Measurements from ENCODE around the gene VAV3. TPM values are rescaled to one million over a fixed set of nuclear protein-coding genes. Genes with fewer than 3 reads are reported as not detected.

VAV3 gene
- total and polyA plus RNA-seq, 9 of the 15 experiments (the other 6 are each of a cell fraction or from before 2014, with no cell fraction given), result not detected

DNA sequence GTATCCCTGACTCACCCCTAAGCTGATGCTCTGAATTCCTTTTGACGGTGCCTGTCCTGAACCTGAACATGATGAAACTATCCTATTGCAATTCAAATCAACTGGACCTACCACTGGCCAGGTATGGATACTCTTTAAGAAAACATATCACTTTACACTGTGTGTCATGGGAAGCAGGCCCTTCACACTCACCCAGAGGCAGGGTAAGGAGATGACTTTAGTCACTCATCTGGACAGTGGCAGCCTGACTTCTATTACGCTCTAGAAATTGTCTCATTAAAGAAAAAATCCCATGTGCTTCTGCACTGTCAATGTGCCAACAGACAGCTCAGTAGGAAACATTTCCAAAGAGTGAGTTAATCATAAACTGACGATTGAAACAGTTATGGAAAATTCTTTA is 94.3 kb downstream of the VAV3 start:
- H2AFZ ChIP-seq (ENCODE audit: low read depth, low read length), result no peak overlapping the region
- intact Hi-C loops (cut with micrococcal nuclease), result loop anchor here (10.0 kb wide), 1 partner anchor 64 kb away; no protein-coding TSS in a partner anchor
- H3K36me3 ChIP-seq (ENCODE audit: control insufficient read depth, insufficient read depth, low read length), result no peaks in the 10 kb centered on the region
- FAIRE-seq (no peak), DNase-seq (ENCODE audit: extremely low read depth in 1 of 4, low spot score in 3 of 4) (no peak), ATAC-seq (no peak)
- WGBS (ENCODE audit: insufficient coverage, low coverage, missing lambda C conversion rate), result 0% methylated on average over 3 of the region's 3 CpGs
- no TSS peak for BruUV-seq (replicated peaks)
- no peaks in the 10 kb centered on the region for H3K79me2 ChIP-seq (ENCODE audit: control insufficient read depth, insufficient read depth, low read length)
- H3K4me2 ChIP-seq (ENCODE audit: insufficient read depth, low read length), result no peak overlapping the region
- in situ Hi-C loops (cut with MboI), result no loop called here
- no peaks in the 10 kb centered on the region for H3K9me1 ChIP-seq (ENCODE audit: control insufficient read depth, insufficient read depth, low read length)
- H3K4me1 ChIP-seq (replicated peaks in 1 of 2; ENCODE audit: control insufficient read depth in 2 of 2, insufficient read depth in 2 of 2, low read length in 2 of 2), result no peaks in the 10 kb centered on the region
- ChIA-PET CTCF (ENCODE audit: low intra/inter-chr PET ratio) (no interaction called here), POLR2A (interaction anchor here (0.6 kb wide), 1 partner anchor 43 kb away, joined by 3 read pairs; no protein-coding TSS in a partner anchor)
- no peaks in the 10 kb centered on the region for H4K20me1 ChIP-seq (replicated peaks; ENCODE audit: control insufficient read depth, insufficient read depth, low read length)
- H3K27ac ChIP-seq (ENCODE audit: extremely low read depth, low read depth, low read length), result no peak overlapping the region
- H3K27me3 ChIP-seq (ENCODE audit: control insufficient read depth in 2 of 2, insufficient read depth in 2 of 2, low read length in 2 of 2), result no peaks in the 10 kb centered on the region
- no peaks in the 10 kb centered on the region for H3K9me3 ChIP-seq (replicated peaks; ENCODE audit: control insufficient read depth, insufficient read depth, low read depth, low read length)
- H3K9ac ChIP-seq (ENCODE audit: insufficient read depth in 1 of 2, low read depth in 2 of 2, low read length in 2 of 2), result no peak overlapping the region
- H3K4me3 ChIP-seq, result no peak overlapping the region
- no peak for TF ChIP-seq SNRNP70 (optimal IDR thresholded peaks at IDR 0.05; ENCODE audit: low read depth, low read length)
- TF ChIP-seq SIN3B (IDR thresholded peaks at IDR 0.05; ENCODE audit: low read depth), result no peak
- TF ChIP-seq ZNF695 (CRISPR knock-in tag; IDR thresholded peaks at IDR 0.05), result no peak
- TF ChIP-seq HDGF (IDR thresholded peaks at IDR 0.05), result no peak
- TF ChIP-seq, protein P1, sequence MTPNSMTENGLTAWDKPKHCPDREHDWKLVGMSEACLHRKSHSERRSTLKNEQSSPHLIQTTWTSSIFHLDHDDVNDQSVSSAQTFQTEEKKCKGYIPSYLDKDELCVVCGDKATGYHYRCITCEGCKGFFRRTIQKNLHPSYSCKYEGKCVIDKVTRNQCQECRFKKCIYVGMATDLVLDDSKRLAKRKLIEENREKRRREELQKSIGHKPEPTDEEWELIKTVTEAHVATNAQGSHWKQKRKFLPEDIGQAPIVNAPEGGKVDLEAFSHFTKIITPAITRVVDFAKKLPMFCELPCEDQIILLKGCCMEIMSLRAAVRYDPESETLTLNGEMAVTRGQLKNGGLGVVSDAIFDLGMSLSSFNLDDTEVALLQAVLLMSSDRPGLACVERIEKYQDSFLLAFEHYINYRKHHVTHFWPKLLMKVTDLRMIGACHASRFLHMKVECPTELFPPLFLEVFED (CRISPR knock-in tag; conservative IDR thresholded peaks at IDR 0.05), result no peak
- TF ChIP-seq TOE1 (IDR thresholded peaks at IDR 0.05; ENCODE audit: borderline replicate concordance), result no peak
- no peak for TF ChIP-seq TOE1 (CRISPR knock-in tag; IDR thresholded peaks at IDR 0.05; ENCODE audit: borderline replicate concordance, low read depth)
- TF ChIP-seq DPF2 (IDR thresholded peaks at IDR 0.05), result no peak
- no peak for TF ChIP-seq SMAD2 (IDR thresholded peaks at IDR 0.05; ENCODE audit: low read depth, low read length)
- TF ChIP-seq, protein P2, sequence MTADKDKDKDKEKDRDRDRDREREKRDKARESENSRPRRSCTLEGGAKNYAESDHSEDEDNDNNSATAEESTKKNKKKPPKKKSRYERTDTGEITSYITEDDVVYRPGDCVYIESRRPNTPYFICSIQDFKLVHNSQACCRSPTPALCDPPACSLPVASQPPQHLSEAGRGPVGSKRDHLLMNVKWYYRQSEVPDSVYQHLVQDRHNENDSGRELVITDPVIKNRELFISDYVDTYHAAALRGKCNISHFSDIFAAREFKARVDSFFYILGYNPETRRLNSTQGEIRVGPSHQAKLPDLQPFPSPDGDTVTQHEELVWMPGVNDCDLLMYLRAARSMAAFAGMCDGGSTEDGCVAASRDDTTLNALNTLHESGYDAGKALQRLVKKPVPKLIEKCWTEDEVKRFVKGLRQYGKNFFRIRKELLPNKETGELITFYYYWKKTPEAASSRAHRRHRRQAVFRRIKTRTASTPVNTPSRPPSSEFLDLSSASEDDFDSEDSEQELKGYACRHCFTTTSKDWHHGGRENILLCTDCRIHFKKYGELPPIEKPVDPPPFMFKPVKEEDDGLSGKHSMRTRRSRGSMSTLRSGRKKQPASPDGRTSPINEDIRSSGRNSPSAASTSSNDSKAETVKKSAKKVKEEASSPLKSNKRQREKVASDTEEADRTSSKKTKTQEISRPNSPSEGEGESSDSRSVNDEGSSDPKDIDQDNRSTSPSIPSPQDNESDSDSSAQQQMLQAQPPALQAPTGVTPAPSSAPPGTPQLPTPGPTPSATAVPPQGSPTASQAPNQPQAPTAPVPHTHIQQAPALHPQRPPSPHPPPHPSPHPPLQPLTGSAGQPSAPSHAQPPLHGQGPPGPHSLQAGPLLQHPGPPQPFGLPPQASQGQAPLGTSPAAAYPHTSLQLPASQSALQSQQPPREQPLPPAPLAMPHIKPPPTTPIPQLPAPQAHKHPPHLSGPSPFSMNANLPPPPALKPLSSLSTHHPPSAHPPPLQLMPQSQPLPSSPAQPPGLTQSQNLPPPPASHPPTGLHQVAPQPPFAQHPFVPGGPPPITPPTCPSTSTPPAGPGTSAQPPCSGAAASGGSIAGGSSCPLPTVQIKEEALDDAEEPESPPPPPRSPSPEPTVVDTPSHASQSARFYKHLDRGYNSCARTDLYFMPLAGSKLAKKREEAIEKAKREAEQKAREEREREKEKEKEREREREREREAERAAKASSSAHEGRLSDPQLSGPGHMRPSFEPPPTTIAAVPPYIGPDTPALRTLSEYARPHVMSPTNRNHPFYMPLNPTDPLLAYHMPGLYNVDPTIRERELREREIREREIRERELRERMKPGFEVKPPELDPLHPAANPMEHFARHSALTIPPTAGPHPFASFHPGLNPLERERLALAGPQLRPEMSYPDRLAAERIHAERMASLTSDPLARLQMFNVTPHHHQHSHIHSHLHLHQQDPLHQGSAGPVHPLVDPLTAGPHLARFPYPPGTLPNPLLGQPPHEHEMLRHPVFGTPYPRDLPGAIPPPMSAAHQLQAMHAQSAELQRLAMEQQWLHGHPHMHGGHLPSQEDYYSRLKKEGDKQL (CRISPR knock-in tag; IDR thresholded peaks at IDR 0.05; ENCODE audit: borderline replicate concordance), result no peak
- TF ChIP-seq PURB (CRISPR knock-in tag; IDR thresholded peaks at IDR 0.05; ENCODE audit: low read depth), result no peak
- TF ChIP-seq, protein P3, sequence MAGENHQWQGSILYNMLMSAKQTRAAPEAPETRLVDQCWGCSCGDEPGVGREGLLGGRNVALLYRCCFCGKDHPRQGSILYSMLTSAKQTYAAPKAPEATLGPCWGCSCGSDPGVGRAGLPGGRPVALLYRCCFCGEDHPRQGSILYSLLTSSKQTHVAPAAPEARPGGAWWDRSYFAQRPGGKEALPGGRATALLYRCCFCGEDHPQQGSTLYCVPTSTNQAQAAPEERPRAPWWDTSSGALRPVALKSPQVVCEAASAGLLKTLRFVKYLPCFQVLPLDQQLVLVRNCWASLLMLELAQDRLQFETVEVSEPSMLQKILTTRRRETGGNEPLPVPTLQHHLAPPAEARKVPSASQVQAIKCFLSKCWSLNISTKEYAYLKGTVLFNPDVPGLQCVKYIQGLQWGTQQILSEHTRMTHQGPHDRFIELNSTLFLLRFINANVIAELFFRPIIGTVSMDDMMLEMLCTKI (IDR thresholded peaks at IDR 0.05; ENCODE audit: partially characterized antibody), result no peak
- TF ChIP-seq, protein P4, sequence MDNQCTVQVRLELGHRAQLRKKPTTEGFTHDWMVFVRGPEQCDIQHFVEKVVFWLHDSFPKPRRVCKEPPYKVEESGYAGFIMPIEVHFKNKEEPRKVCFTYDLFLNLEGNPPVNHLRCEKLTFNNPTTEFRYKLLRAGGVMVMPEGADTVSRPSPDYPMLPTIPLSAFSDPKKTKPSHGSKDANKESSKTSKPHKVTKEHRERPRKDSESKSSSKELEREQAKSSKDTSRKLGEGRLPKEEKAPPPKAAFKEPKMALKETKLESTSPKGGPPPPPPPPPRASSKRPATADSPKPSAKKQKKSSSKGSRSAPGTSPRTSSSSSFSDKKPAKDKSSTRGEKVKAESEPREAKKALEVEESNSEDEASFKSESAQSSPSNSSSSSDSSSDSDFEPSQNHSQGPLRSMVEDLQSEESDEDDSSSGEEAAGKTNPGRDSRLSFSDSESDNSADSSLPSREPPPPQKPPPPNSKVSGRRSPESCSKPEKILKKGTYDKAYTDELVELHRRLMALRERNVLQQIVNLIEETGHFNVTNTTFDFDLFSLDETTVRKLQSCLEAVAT (IDR thresholded peaks at IDR 0.05), result no peak
- no peak for TF ChIP-seq E2F3 (CRISPR knock-in tag; IDR thresholded peaks at IDR 0.05)
